ENCODE results near the gene HCN2. TPM values are rescaled to one million over a fixed set of nuclear protein-coding genes. Genes with fewer than 3 reads are reported as not detected.

The HCN2 gene
- total and polyA plus RNA-seq, 10 of the 15 experiments (the other 5 are each of a cell fraction or from before 2014, with no cell fraction given), result 0.01 to 0.54 (median 0.08) TPM; not detected in 4

- TF ChIP-seq ZBTB40 (IDR thresholded peaks at IDR 0.05; ENCODE audit: borderline replicate concordance) (no peak), ZBTB11 (CRISPR knock-in tag; IDR thresholded peaks at IDR 0.05) (no peak), IRF4 (IDR thresholded peaks at IDR 0.05; ENCODE audit: low read depth, low read length) (no peak), RCOR1 (conservative IDR thresholded peaks at IDR 0.05; ENCODE audit: low read depth, low read length) (no peak), PAX8 (IDR thresholded peaks at IDR 0.05) (no peak), FOXK2 (IDR thresholded peaks at IDR 0.05) (no peak), IRF5 (IDR thresholded peaks at IDR 0.05; ENCODE audit: borderline replicate concordance) (no peak)
Measured at GRCh38 chr19:616062-616700, 26.5 kb downstream of the HCN2 start (continued).
